VCaP (cell line): Measurements from ENCODE around the gene DRD4.

Source experiments
- H3K27ac ChIP-seq: fragments of 450-650 bp; 2 replicates; pipeline ENCODE4 v1.5.1; 2017
- CTCF ChIP-seq: fragments of 450-650 bp; conservative IDR thresholded peaks from 2 replicates; pipeline ENCODE4 v1.5.1; 2017; ENCODE audit warnings: mild to moderate bottlenecking, moderate library complexity

Gene DRD4

DNA sequence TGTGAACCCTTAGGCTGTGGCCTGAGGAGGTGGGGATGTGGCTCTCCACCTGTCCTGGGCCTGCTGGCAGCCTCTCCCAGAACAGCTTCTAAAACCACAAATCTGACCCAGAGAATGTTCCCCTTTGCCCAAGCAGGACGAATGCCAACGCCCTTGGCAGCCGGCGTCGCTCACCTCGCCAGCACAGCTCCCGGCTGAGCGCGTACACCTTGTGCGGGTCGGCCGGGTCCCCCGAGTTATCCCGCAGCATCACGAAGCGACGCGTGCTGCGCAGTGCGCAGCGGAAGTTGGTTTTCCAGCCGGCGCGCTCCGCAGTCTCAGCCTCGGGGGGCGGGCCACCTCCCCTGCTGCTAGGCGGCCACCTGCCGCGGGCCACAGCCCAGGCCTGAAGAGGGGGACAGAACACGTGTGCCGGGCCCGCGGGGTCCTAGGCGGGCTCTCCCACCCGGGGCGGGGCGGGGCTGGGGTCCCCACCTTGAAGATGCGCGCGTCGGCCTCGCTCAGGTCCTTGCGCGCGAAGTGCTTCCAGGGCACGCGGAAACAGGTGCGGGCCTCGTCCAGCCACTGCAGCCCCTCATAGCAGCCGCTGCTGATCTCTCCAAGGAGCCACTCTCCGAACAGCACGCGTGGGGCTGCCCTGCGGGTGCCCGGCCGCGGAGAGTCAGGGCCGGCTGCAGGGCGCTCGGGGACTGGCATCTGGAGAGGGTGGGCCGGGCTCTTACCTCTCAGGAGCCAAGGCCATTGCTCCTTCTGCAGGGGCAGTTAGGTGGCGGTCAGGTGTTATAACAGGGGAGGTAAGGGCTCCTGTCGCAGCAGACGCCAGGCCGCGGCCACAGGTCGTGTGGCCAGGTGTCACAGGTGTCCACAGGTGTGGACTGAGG lies 22.2 kb upstream of the DRD4 start:
- no peak for TF ChIP-seq CTCF
- H3K27ac ChIP-seq = peak overlapping the region; percentile 87

DNA sequence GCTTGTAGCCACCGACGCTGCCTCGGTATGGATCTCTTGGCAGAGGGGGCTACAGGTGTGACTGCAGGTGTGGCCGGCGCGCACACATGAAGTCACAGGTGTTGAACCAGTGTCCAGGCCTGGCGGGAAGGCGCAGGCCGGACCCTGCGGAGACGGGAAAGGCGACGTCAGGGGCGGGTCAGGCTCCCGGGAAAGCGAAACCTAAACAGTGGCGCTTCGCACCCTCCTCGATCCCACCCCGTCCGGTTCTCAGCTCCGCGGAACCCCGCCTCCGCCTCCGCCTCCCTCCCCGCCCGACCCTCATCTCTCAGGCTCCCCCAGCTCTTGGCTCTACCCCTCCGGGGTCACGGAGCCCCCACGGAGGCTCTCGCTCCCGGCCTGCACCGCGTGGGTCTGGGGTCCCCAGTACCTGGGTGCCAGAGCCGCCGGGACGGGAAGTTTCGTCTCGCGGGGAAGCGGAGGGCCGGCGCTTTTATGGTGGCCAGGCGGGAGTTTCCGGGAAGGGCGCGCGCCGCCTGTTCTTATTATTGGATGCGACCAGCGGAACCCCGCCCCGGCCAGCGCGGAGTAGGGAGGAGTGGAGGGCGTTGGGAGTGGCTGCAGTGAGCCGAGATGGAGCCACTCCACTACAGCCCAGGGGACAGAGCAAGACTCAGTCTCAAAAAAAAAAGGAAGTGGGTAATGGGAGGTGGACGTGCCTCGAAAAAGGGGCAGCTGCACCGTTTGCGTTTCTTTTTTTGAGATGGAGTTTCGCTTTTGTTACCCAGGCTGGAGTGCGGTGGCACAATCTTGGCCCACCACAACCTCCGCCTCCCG lies 21.4 kb upstream of the DRD4 start, which contains the start of gene IRF7:
IRF7 (minus strand) TSS at position 447 of the 816 bp plus-strand sequence. CDS start 586 bp downstream, outside the sequence.
- H3K27ac ChIP-seq = peak within 1 kb of the TSS; percentile 87
- TF ChIP-seq CTCF = no peak

DNA sequence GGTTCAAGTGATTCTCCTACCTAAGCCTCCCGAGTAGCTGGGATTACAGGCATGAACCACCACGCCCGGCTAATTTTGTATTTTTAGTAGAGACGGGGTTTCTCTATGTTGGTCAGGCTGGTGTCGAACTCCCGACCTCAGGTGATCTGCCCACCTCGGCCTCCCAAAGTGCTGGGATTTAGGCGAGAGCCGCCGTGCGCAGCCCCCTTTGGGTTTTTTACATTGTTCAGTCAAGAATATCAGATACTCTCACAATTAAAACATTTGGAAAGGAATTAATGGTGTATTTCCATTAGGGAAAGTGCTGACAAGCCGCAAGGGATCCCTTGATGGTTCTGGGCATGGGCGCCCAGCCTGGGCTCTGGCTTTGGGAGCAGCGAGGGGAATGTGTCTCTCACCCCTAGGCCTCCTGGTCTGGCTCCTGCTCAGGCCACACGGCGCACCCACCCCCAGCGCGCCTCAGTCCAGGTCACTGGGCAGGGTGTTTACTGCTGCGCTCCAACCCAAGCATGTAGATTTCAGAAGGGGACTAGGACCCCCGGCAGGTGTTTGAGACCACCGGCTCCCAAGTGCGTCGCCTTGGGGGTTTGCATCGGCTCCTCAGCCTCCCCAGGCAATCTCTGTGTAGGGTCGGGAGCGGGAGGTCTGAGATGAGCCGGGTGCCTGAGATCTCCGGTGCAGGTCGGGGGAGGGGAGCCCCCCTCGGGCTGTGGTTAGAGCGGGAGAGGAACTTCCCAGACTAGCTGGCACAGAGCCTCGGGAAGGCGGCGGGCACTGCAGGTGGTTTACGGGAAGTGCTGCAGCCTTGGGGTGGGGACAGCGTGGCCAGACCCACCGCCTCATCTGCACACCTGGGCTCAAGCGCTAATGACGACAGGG lies 20.5 kb upstream of the DRD4 start:
- H3K27ac ChIP-seq = peak overlapping the region; percentile 87
- no peak for TF ChIP-seq CTCF

DNA sequence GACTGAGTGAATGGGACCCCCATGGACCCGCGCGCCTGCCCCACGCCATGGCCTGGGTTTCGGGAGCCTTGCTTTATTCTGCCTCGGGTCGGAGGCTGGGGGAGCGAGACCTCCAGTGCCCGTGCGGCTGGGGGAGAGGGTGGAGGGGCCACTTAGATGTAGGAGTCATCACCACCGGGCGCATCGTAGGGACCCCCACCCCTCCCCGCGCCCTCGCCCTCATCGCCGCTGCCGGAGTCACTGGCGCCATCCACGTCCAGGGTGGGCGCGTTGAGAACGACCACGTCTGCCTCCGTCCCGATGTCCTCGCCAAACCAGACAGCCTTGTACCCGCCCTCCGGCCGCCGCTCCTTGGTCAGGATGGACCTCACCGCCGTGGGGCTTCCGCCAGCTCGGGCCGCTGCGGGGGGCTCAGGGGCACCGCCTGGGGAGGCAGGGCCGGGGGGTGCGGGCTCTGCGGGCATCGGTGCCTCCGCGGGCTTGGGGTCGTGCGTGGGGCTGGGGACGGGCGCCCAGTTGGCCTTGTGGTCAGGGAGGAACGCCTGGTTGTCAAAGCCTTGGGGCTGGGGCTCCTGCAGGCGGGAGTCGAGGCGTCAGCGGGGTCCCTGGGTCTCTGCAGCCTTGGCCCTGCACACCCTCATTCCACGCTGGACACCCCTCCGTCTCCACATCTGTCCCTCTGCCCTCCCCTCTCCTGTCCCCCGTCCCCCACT lies 19.7 kb upstream of the DRD4 start:
- TF ChIP-seq CTCF = no peak
- H3K27ac ChIP-seq = no peak overlapping the region

GRCh38 chr11:617912-618682 lies 19.0 kb upstream of the DRD4 start:
- H3K27ac ChIP-seq = no peak overlapping the region
- no peak for TF ChIP-seq CTCF

- no peak for TF ChIP-seq CTCF
These were observed 18.0 kb upstream of the DRD4 start for GRCh38 chr11:618856-619627.

More at GRCh38 chr11:618856-619627, 18.0 kb upstream of the DRD4 start:
- H3K27ac ChIP-seq = no peak overlapping the region
